Body of pancreas (tissue), 4 donors: ENCODE results near the gene GRHL1. TPM values are rescaled to one million over a fixed set of nuclear protein-coding genes. Genes with fewer than 3 reads are reported as not detected.

Experiments used
- ATAC-seq: fragments of 150-250 bp; one replicate; pipeline ENCODE4 v1.9.1; 2016
- DNase-seq, 4 donors: peaks; one replicate each; pipeline ENCODE4 v3.0.0-alpha.2; 2019
- H3K27ac ChIP-seq, 4 donors: fragments of 200-600 bp; sonication (generic); 1 replicate in 3 of 4; 2 replicates in 1 of 4; pipeline versions ENCODE4 v1.5.1 to v1.6.1; 2016 to 2019; ENCODE audit warnings: mild to moderate bottlenecking in 1 of 4, mixed read lengths in 1 of 4, moderate library complexity in 1 of 4
- H3K27me3 ChIP-seq, 2 donors: fragments of 200-600 bp; sonication (generic); one replicate each; pipeline ENCODE4 v1.6.0; 2016; ENCODE audit warnings: mild to moderate bottlenecking in 1 of 2
- H3K36me3 ChIP-seq, 2 donors: fragments of 200-600 bp; sonication (generic); replicated peaks in 1 of 2; 2 replicates each; pipeline ENCODE4 v1.5.1; 2016; ENCODE audit warnings: low read depth in 2 of 2; ENCODE audit not compliant: insufficient read depth in 1 of 2
- H3K4me1 ChIP-seq: fragments of 200-600 bp; sonication (generic); one replicate; pipeline ENCODE4 v1.6.0; 2016
- H3K4me3 ChIP-seq, 2 donors: fragments of 200-600 bp; sonication (generic); 1 replicate in 1 of 2; 2 replicates in 1 of 2; pipeline ENCODE4 v1.5.1; 2016 to 2019
- H3K9me3 ChIP-seq, 3 donors: fragments of 200-600 bp; sonication (generic); 1 replicate in 2 of 3; 2 replicates in 1 of 3; pipeline ENCODE4 v1.5.1; 2016
- POLR2A ChIP-seq, 3 donors: fragments of 450-650 bp; IDR thresholded peaks; one replicate each; pipeline ENCODE4 v1.6.1; 2016; ENCODE audit warnings: antibody characterized with exemption in 3 of 3, mild to moderate bottlenecking in 2 of 3
- WGBS, 2 donors: methylation state at CpG; one replicate each; pipeline ENCODE4 v1.1.5; 2017; 5-methylcytosine and 5-hydroxymethylcytosine counted together
- intact Hi-C: fragments of 100-400 bp; cut with DNase I; formaldehyde crosslinking; loops from one replicate; pipeline ENCODE4 v1.15.1; 2023
- total RNA-seq, 2 donors: library from RNA; depleted of rRNA; stranded (reverse); fragments of >200 nt; gene quantifications; one replicate each; pipeline ENCODE4 v1.1.0, GENCODE V29; 2016
- TF ChIP-seq, protein P1 (sequence below), 7 experiments: fragments of 450-650 bp in 4 of 7; fragments of 200-600 bp in 3 of 7; sonication (generic) in 3 of 7; IDR thresholded peaks; one replicate each; pipeline ENCODE4 v1.5.1; 2016 to 2019; ENCODE audit warnings: antibody characterized with exemption in 7 of 7

GRHL1 gene
- total RNA-seq, 2 donors from 2014 or later: 2.0 to 4.2 TPM

- TF ChIP-seq, protein P1, sequence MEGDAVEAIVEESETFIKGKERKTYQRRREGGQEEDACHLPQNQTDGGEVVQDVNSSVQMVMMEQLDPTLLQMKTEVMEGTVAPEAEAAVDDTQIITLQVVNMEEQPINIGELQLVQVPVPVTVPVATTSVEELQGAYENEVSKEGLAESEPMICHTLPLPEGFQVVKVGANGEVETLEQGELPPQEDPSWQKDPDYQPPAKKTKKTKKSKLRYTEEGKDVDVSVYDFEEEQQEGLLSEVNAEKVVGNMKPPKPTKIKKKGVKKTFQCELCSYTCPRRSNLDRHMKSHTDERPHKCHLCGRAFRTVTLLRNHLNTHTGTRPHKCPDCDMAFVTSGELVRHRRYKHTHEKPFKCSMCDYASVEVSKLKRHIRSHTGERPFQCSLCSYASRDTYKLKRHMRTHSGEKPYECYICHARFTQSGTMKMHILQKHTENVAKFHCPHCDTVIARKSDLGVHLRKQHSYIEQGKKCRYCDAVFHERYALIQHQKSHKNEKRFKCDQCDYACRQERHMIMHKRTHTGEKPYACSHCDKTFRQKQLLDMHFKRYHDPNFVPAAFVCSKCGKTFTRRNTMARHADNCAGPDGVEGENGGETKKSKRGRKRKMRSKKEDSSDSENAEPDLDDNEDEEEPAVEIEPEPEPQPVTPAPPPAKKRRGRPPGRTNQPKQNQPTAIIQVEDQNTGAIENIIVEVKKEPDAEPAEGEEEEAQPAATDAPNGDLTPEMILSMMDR (IDR thresholded peaks at IDR 0.05): no peak
- TF ChIP-seq POLR2A (IDR thresholded peaks at IDR 0.05): no peak
- Histone ChIP-seq H3K4me3 (no peak overlapping the region), H3K4me1 (peaks cover 23% of the 10 kb centered on the region), H3K9me3 (no peaks in the 10 kb centered on the region), H3K27me3 (no peaks in the 10 kb centered on the region), H3K27ac (no peak overlapping the region), H3K36me3 (no peaks in the 10 kb centered on the region)
- WGBS, 2 donors: 87 to 91% methylated on average over 5 to 8 of the region's 8 CpGs
- ATAC-seq (no peak), DNase-seq (no peak)
- intact Hi-C loops: no loop called here
Measured at GRCh38 chr2:10000541-10000940, 49.0 kb downstream of the GRHL1 start.

DNA sequence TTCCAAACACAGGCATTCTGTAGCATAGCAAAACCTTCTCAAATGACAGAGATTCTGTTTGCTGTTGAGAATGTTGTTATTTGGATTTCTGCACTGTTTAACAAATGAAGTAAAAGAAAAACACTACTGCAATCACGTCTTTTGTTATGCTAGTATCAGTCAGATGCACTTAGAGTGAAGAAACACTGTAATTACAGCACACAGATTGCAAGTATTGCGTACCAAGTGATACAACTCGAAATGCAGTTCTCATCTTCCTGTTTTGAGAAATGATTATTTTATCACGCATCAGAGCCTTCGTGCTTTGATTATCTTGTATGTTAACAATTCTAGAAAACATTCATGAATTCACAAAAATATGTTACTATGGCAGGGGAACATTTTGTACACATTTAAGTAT, 50.1 kb downstream of the GRHL1 start:
- peaks cover 33% of the 10 kb centered on the region for H3K4me1 ChIP-seq
- 74 to 85% methylated on average over 5 of the region's 5 CpGs for WGBS, 2 donors
- no peaks in the 10 kb centered on the region for H3K9me3 ChIP-seq
- no peaks in the 10 kb centered on the region for H3K27me3 ChIP-seq
- no peak for TF ChIP-seq POLR2A (IDR thresholded peaks at IDR 0.05)
- TF ChIP-seq, protein P1 (IDR thresholded peaks at IDR 0.05): no peak
- DNase-seq: no peak
- no peak overlapping the region for H3K27ac ChIP-seq
- no peaks in the 10 kb centered on the region for H3K36me3 ChIP-seq
- no peak overlapping the region for H3K4me3 ChIP-seq
- intact Hi-C loops: no loop called here
- ATAC-seq: no peak

GRCh38 chr2:10002109-10002508, 50.6 kb downstream of the GRHL1 start:
- Histone ChIP-seq H3K36me3 (no peaks in the 10 kb centered on the region), H3K9me3 (no peaks in the 10 kb centered on the region), H3K4me1 (peaks cover 39% of the 10 kb centered on the region), H3K4me3 (no peak overlapping the region), H3K27me3 (no peaks in the 10 kb centered on the region), H3K27ac (no peak overlapping the region)
- TF ChIP-seq POLR2A (IDR thresholded peaks at IDR 0.05): no peak
- TF ChIP-seq, protein P1 (IDR thresholded peaks at IDR 0.05): no peak
- DNase-seq (no peak), ATAC-seq (no peak)
- 81 to 84% methylated on average over 5 of the region's 5 CpGs for WGBS, 2 donors
- intact Hi-C loops: no loop called here

GRCh38 chr2:10002681-10003080, 51.2 kb downstream of the GRHL1 start:
- ATAC-seq: no peak
- DNase-seq: no peak

More at GRCh38 chr2:10002681-10003080, 51.2 kb downstream of the GRHL1 start:
- intact Hi-C loops: no loop called here
- Histone ChIP-seq H3K27ac (peak overlapping the region in 1 of 4 donors; percentile 40), H3K36me3 (no peaks in the 10 kb centered on the region), H3K27me3 (no peaks in the 10 kb centered on the region), H3K4me3 (no peak overlapping the region), H3K4me1 (peaks cover 44% of the 10 kb centered on the region), H3K9me3 (no peaks in the 10 kb centered on the region)
- no peak for TF ChIP-seq POLR2A (IDR thresholded peaks at IDR 0.05)
- TF ChIP-seq, protein P1 (IDR thresholded peaks at IDR 0.05): no peak
- WGBS, 2 donors: 59 to 67% methylated on average over 9 of the region's 9 CpGs
